Head of caudate nucleus (tissue), 42 donors: ENCODE results near the gene TSPAN15.

ENCODE experiments used
- DNase-seq, 42 donors: peaks; one replicate each; pipeline versions ENCODE4 v3.0.0 to v3.0.0-alpha.2; 2020 to 2021; ENCODE audit warnings: mixed read lengths in 7 of 42
- intact Hi-C: fragments of 100-400 bp; cut with DNase I; formaldehyde crosslinking; loops from one replicate; pipeline ENCODE4 v1.15.0; 2022

The TSPAN15 gene

DNA sequence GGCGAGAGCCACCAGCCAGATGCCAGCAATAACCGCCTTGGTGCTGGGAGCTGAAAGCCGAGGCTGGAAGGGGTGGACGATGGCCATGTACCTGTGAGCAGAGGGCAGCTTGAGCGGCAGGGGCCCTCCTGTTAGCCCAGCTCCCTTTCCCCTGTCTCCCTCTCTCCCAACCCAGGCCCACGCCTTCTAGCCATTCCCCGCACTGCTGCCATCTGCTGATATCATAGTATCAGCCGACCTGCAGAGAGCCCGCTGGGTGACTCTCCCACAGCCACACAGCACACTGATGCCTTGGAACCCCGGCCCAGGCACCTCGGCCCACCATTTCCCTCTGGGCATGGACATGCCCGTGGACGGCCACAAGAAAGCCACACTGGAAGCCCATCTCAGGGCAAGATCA, 36.2 kb upstream of the TSPAN15 start:
- no peak for DNase-seq
- intact Hi-C loops = loop anchor here (10.0 kb wide), 1 partner anchor 230 kb away; no protein-coding TSS in a partner anchor

DNA sequence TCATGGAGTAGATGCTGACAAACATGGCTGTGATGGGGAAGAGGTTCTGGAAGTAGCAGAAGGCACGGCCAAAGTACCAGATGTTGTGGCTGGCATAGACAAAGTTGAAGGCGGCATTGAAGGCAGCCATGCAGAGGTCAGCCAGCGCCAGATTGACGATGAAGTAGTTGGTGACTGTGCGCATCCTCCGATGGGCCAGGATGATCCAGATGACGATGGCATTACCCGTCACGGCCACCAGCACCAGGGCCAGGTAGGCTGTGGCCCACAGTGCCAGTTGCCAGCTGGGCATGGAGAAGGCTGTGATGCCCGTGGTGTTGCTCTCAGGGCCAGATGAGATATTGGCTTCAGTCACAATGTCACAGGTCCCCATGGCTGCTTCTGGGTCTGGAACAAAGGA, 35.3 kb upstream of the TSPAN15 start:
- intact Hi-C loops = loop anchor here (10.0 kb wide), 1 partner anchor 229 kb away; no protein-coding TSS in a partner anchor

DNA sequence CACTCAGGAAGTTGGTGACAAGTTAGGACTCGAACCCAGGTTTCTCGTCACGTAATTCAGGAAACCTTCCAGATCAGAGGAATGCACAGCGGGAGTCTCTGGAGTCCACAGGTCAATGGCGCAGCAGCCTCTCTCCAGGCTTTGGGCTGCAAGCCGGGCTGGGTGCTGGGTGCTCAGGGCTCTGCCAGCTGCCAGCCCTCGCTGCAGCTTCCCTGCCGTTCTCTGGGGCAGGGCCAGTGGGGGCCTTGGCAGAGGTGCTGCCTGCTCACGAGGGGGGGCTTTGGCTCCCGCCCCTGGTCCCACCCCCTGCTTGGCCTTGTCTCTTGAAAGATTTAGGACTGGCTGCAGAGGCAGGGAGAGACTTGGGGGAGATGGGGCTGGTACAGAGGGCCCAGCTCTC, 34.6 kb upstream of the TSPAN15 start, which contains the start of gene TACR2:
TACR2 (minus strand) TSS at position 224 of the 400 bp plus-strand sequence. CDS start 595 bp downstream, outside the sequence.
- intact Hi-C loops = loop anchor here (10.0 kb wide), 1 partner anchor 228 kb away; no protein-coding TSS in a partner anchor
- DNase-seq = no peak

More for the DNA sequence above, 35.3 kb upstream of the TSPAN15 start:
- no peak for DNase-seq

DNA sequence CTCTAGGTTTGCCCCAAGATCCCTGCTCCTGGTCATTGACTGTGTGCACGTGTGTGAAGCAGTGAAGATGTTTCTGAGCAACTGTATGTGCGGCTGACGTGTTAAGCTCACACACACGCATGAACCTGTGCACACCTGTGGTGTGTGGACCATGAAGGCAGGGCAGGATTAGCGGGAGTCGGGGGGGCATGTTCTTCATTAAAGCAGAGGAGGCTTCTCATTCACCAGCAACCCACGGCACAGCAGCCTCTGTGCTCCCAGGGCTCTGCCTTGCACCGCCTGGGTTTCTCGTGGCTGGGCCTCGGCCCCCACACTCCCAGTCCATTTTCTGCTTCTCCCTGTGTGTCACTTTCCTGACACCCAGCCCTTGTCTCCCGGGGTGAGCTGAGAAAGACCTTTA, 33.7 kb upstream of the TSPAN15 start:
- no peak for DNase-seq
- intact Hi-C loops = loop anchor here (10.0 kb wide), 1 partner anchor 227 kb away; no protein-coding TSS in a partner anchor

DNA sequence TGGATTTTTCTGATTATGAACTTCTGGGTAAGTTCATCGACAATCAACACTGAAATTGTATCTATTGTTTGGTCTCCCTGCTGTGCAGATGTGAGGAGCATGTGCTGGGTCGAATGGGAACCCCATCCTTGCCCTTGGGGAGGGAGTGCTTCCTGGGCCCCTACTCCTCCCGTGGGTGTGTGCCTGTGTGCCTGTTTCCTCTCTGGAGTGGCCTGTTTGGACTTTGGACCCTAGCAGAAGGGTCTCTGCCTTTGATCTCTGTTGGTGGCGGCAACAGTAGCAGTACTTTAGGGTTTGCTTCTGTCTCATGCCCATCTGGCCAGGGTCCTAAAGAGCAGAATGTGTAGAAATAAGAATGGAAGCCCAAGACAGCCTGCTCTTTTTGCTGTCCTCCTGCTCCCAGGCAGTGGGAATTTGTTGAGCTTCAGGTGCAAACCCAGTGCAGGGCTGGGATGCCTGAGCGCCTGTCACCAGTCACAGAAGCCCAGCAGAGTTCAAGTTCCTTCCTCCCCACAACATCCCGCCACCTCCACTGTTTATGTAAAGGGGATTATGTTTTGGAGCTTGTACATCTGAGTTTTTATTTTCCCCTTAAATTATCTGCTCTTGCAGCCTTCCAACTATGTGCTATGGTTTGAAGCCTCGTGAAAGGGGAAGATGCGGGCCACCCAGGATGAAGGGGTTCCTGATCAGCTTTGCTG, 33.1 kb upstream of the TSPAN15 start:
- intact Hi-C loops = loop anchor here (10.0 kb wide), 1 partner anchor 227 kb away; no protein-coding TSS in a partner anchor
- DNase-seq = no peak

DNA sequence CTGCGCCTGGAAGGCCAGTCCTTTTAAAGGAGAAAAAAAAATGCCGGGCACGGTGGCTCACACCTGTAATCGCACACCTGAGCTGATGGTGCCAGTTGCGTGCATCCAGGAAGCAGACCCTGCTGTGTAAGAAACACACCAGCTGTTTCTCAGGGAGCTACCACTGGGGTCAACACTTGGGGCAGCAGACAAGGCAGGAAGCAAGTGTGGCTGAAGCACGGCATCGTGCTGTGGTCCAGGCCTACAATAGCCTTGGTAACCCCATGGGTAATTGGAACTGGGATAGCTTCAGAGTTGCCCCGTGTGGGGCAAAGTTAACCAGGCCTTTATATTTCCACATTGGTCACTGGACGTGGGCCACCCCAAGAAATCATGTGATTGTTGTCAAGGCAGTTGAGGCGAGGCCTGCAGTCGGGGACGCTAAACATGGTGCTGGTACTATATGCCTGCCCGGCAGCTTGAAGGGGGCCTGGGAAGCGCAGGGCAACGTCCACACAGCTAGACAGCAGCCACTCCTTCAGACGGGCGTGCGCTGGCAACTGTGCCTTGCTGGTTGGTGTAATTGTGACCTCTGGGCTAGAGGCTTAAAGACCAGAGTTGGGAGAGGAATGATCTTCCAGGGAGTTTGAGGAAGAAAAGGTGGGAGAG, 32.0 kb upstream of the TSPAN15 start:
- intact Hi-C loops = loop anchor here (10.0 kb wide), 1 partner anchor 226 kb away; no protein-coding TSS in a partner anchor
- no peak for DNase-seq

DNA sequence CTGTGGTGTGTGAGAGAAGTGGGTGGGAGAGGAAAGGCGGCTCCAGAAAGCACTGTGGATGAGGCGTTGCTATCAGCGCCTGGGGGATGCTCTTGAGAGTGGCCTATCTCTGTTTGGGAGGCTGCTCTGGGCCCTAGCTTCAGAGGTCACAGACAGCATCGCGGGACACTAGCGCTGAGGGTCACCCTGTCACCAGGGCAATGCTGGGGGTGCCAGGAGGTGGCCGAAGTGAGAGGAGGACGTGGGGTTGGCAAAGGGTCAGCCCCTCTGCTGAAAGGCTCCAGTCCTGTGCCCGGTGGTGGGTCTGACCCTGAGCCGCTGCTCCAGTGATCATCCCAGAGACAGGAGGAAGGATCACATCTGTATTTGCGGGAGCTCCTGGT, 31.5 kb upstream of the TSPAN15 start:
- DNase-seq = no peak
- intact Hi-C loops = loop anchor here (10.0 kb wide), 1 partner anchor 225 kb away; no protein-coding TSS in a partner anchor

DNA sequence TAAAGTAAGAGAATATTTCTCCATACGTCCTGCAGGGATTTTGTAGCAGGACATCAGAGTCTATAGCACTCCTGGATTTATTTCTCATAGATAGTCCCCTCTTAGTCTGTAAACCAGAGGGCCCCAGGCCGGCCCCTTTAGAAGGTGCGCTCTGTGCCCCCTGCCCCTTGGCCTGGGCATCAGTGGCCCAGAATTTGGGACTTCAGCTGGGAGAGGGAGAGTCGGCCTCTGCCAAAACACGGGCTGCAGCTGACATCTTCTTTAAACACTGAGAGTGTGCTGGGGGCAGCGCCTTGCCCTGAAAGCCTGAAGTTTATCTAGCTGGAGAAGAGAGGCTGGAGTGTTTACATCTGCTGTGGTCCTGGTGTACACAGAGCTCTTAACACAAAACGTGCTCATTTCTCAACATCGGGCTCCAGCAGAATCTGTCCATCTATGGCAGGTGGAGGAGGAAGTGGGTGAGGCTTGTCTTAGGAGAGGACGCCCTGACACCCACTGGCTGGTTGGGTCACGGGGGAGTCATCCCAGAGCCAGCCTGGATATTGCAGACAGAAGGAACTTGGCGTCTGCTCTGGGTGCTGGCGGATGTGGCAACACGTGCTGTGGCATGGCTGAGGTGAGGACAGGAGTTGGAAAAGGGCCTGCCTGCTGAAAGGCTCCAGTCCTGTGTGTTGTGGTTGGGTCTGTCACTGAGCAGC, 29.5 kb upstream of the TSPAN15 start:
- DNase-seq = no peak
- intact Hi-C loops = no loop called here

DNA sequence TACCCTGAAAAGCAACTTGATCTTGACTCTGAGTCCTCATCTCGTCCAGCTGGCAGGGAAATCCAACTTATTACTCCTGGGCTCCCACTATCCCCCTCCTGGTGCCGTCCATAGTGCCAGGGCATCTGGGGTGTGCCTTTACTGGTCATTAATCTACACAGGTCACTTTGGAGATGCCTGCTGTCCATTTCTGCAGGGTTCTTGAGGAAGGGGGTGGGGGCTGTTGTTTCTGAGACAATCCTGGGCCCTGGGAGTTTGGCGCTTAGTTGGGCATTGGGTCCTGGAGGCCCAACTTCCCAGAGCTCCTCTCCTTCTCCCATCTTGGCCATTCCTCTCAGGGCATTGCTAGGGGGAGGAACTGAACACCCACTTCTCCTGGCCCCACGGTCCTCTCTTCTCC, 28.6 kb upstream of the TSPAN15 start:
- intact Hi-C loops = no loop called here
- peak in 1 of 42 donors; percentile 6 for DNase-seq

DNA sequence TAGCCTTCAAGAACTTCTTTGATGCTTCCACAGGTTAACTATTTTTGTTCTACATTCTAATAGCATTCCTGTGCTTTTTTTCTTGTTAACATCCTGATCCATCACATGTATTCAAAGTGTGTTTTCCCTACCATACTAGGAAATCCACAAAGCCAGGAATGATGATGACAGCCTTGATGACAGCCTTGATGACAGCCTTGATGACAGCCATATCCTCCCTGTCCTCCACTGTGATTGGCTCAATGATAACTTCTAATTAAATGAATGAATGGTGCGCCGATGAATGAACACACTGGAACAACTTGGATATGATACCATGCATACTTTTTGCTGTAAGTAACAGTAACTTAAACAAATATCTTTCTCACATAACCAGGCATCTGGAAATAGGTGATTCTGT, 26.2 kb upstream of the TSPAN15 start:
- intact Hi-C loops = loop anchor here (5.0 kb wide), 1 partner anchor 82 kb away; no protein-coding TSS in a partner anchor
- DNase-seq = no peak

DNA sequence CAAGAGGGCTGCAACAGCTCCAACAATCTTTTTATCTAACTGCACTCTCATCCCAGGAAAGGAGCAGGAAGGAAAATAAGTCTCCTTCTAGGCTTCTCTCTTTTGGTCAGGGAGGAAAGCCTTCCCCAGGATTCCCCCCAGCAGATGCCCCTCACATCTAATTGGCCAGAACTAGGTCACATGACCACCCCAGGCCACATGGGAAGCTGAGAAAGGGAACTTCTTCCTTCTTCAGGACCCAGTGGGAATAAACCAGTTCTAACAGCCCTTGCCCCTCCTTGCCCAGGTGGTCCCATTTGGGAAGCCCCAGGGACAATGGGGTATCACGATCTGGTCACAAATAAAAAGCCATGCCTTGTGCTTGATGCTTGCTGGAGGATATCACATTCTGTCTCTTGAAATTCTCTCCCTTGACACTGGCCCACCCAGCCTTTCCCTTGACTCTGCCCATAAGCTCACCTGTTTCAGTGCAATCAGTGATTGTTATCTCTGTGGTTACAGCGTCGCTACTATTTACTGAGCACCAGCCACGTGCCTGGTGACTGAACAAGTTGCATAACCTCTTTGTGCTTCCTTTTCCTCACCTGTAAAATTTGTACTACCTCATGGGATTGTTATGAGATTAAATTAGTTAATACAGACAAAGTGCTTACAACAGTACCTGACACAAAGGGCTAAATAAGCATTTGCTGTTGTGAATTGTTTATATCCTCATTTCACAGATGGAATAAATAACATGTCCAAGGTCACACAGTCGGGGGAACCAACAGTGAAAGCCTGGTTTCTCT, 25.6 kb upstream of the TSPAN15 start:
- intact Hi-C loops = loop anchor here (5.0 kb wide), 1 partner anchor 82 kb away; no protein-coding TSS in a partner anchor

DNA sequence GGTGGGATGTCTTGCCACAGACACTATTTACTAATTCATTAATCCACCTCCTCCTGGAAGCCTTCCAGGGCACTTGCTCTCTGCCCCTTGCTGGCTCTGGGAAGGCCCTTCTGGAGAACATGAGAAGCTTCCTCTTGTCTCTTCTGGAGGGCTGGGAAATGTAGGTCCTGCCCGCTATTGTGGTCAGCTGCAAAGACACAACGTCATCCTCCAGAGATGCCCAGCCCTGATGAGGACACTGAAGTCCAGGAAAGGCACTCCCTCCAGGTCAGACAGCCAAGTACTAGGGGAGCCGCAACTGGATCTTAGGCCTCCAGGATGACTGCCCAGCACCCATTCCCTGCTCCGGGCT, 24.9 kb upstream of the TSPAN15 start:
- intact Hi-C loops = loop anchor here (5.0 kb wide), 1 partner anchor 81 kb away; no protein-coding TSS in a partner anchor
- peak in 1 of 42 donors; percentile 23 for DNase-seq

More for the DNA sequence above, 25.6 kb upstream of the TSPAN15 start:
- DNase-seq = peak in 1 of 42 donors; percentile 15

DNA sequence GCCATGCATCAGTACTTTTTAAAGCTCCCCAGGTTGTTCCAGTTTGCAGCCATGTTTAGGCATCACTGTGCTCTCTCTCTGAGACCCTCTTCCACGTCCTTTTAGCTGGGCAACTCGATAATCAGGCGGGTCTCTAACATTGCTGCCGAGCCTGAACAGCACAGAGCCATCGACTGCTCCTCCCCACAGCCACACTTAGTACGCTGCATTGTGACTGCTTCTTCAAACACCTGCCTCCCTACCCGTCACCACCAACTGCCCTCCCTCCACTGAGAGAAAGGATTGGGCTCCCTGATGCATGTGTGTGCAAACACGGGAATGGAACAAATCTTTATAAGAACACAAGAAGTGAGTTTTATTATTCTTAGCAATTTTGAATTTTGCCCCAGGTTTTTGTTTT, 23.1 kb upstream of the TSPAN15 start:
- DNase-seq = peak in 1 of 42 donors; percentile 22
- intact Hi-C loops = loop anchor here (5.0 kb wide), 1 partner anchor 79 kb away; no protein-coding TSS in a partner anchor

DNA sequence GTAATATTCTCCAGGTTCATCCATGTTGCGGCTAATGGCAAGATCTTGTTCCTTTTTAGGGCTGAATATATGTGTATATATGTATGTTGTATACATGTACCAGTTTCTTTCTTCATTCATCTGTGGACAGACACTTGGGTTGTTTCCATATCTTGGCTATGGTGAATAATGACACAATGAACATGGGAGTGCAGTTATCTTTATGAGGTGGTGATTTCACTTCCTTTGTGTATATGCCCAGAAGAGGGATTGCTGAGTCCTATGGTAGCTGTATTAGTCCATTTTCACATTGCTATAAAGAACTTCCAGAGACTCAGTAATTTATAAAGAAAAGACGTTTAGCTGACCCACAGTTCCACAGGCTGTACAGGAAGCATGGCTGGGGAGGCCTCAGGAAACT, 17.1 kb upstream of the TSPAN15 start:
- DNase-seq = no peak
- intact Hi-C loops = no loop called here

DNA sequence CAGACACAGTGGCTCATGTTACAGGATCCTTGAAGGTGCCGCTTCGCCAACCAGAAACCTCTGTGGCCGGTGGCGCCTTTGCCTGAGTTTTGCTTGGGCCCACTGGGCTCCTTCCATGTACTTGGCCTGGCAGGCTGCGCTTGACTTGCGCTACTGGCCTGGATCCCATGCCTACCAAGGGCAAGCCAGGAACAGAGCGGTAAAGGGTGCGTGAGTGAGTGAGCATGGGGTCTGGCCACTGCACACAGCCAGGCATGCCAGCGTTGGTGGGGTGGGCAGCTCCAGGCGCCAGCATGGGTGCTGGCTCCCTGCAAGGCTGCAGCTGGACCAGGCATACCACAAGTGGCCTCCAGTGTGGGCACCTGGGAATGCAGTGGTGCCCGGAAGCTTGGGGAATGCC, 16.3 kb upstream of the TSPAN15 start:
- DNase-seq = peak in 2 of 42 donors; percentile 6 to 15
- intact Hi-C loops = no loop called here

DNA sequence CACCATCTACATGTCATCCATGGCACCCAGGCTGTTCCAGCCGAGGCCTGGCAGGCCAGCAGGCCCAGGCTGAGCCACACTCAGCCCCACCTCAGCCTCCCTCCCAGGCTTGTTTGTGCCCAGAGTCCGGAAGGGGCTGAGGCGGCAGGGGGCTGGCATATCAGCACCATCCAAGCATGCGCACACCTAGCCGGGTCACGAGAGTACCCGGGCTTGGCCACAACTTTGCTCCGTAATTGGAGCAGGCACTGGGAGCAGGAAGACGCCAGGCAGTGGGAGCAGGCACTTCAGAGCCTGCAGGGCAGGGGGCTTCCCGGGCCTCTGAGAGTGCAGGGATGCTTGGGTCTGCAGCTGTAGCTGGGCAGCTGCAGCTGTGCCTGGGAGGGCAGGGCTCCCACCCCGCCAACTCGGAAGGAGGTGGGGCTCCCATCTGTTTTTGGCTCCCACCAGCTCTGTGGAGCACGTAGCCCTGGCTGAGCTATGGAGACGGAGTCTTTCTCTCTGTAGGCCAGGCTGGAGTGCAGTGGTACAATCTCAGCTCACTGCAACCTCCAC, 15.2 kb upstream of the TSPAN15 start:
- peak in 2 of 42 donors; percentile 10 to 14 for DNase-seq
- intact Hi-C loops = no loop called here

DNA sequence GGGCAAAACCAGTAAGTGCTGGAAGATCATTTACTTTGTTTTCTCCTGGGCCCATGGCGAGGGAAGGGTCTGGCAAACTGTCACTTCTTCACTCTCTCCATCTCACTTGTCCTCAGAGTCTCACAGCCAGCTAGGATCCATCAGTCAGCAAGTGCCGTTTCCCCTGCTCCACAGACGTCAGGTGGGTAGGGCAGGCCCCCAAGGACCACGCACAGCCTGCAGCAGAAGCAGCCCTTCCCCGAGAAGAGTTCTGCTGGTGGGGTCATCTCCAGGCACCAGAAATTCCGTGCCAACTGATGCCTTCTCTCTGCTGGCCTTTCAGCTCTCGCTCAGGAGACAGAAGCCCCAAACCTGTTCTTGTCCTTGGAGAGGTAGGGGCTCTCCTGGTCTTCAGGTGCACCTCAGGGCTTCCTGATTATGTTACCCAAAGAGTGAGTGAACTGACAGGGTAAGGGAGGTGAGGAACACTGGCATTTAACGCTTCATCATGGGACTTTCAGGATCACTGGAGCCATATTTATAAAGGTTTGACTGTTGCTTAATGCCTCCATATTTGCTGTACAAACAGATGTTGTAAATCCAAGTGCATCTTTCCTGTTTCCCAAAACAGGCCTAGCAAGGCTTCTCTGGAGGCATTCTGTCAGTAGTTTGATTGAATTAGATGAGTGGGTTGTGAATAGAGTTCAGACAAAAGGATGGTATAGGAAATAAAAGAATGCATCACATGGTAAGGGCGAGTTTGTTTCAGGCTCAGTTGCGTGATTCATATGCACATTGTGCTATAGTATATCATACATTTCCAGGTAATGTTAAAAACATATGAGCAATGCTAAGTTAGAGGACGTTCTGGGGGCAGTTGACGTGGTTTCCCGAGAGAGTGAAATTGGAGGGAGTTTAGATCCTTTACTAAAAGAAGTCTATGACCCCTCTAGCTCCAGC, 13.7 kb upstream of the TSPAN15 start:
- DNase-seq = peak in 1 of 42 donors; percentile 15
- intact Hi-C loops = no loop called here
